Fibroblast of lung (primary cell): ENCODE measurements around the gene KIRREL3.

Source experiments
- EZH2 ChIP-seq: IDR thresholded peaks from 2 replicates; pipeline ENCODE4 v1.5.1; 2012; ENCODE audit warnings: low read length, control low read depth, mild to moderate bottlenecking; ENCODE audit errors: missing control alignments
- TF ChIP-seq, protein P1 (sequence below), 2 donors: IDR thresholded peaks in 1 of 2; conservative IDR thresholded peaks in 1 of 2; 1 replicate in 1 of 2; 2 replicates in 1 of 2; pipeline ENCODE4 v1.5.1; 2011 to 2012; ENCODE audit warnings: low read length in 2 of 2, control low read depth in 1 of 2, inconsistent platforms in 1 of 2, low read depth in 1 of 2, mild to moderate bottlenecking in 1 of 2

DNA sequence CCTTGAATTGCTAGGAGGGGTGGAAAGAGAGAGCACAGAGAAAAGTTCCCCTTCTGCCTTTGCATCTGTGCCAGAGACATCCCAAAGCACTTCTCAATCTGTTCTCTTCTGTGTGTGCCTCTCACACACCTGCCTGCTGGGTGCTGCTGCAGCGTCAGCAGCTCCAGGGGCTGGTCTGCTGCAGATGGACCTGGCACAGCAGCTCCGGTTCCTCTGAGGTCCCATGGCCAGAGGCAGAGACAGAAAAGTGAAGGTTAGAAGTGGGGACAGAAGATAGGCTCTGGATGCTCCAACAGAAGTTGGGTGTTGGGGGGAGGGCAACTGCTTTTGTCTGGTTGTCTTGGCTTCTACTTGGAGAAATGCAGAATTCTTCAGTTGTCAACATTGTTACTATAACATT, 48.9 kb upstream of the KIRREL3 start:
- TF ChIP-seq, protein P1, sequence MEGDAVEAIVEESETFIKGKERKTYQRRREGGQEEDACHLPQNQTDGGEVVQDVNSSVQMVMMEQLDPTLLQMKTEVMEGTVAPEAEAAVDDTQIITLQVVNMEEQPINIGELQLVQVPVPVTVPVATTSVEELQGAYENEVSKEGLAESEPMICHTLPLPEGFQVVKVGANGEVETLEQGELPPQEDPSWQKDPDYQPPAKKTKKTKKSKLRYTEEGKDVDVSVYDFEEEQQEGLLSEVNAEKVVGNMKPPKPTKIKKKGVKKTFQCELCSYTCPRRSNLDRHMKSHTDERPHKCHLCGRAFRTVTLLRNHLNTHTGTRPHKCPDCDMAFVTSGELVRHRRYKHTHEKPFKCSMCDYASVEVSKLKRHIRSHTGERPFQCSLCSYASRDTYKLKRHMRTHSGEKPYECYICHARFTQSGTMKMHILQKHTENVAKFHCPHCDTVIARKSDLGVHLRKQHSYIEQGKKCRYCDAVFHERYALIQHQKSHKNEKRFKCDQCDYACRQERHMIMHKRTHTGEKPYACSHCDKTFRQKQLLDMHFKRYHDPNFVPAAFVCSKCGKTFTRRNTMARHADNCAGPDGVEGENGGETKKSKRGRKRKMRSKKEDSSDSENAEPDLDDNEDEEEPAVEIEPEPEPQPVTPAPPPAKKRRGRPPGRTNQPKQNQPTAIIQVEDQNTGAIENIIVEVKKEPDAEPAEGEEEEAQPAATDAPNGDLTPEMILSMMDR (conservative IDR thresholded peaks at IDR 0.05 in 1 of 2, IDR thresholded peaks at IDR 0.05 in 1 of 2; ENCODE audit: low read depth in 1 of 2, low read length in 2 of 2) = no peak
- no peak for TF ChIP-seq EZH2
